KMS-11 (cell line): ENCODE data around the gene EFTUD2.
A peak's percentile ranks its signal among the peaks of the same experiment; 100 is the strongest.

ENCODE experiments used
- H2AFZ ChIP-seq: fragments of 200-600 bp; sonication (generic); 2 replicates; pipeline ENCODE4 v1.6.1; 2016; ENCODE audit warnings: antibody characterized with exemption, mixed run types, low read depth
- H3K27ac ChIP-seq: fragments of 200-600 bp; sonication (generic); 2 replicates; pipeline ENCODE4 v1.6.1; 2016; ENCODE audit warnings: mild to moderate bottlenecking, mixed run types
- H3K27me3 ChIP-seq: fragments of 200-600 bp; sonication (generic); 2 replicates; pipeline ENCODE4 v1.6.1; 2017; ENCODE audit warnings: mild to moderate bottlenecking, low read depth, mixed run types, moderate library complexity; ENCODE audit not compliant: insufficient read depth
- H3K36me3 ChIP-seq: fragments of 200-600 bp; sonication (generic); 2 replicates; pipeline ENCODE4 v1.6.1; 2017; ENCODE audit warnings: mild to moderate bottlenecking, mixed run types; ENCODE audit not compliant: insufficient read depth
- H3K4me1 ChIP-seq: fragments of 200-600 bp; sonication (generic); 2 replicates; pipeline ENCODE4 v1.6.1; 2016; ENCODE audit warnings: mild to moderate bottlenecking, low read depth, mixed run types; ENCODE audit not compliant: poor library complexity, severe bottlenecking
- H3K4me2 ChIP-seq: fragments of 200-600 bp; sonication (generic); 2 replicates; pipeline ENCODE4 v1.7.0; 2016; ENCODE audit warnings: mild to moderate bottlenecking, mixed run types
- H3K4me3 ChIP-seq: fragments of 200-600 bp; sonication (generic); IDR thresholded peaks from 2 replicates; pipeline ENCODE4 v1.6.1; 2017; ENCODE audit warnings: low read depth, low read length, mixed read lengths; ENCODE audit not compliant: insufficient read depth
- H3K79me2 ChIP-seq: fragments of 200-600 bp; sonication (generic); 2 replicates; pipeline ENCODE4 v1.6.1; 2016; ENCODE audit warnings: low read depth, mixed run types; ENCODE audit not compliant: insufficient read depth
- H3K9ac ChIP-seq: fragments of 200-600 bp; sonication (generic); 2 replicates; pipeline ENCODE4 v1.6.1; 2016; ENCODE audit warnings: mild to moderate bottlenecking, mixed run types
- H4K20me1 ChIP-seq: fragments of 200-600 bp; sonication (generic); 2 replicates; pipeline ENCODE4 v1.6.1; 2016; ENCODE audit warnings: mild to moderate bottlenecking, mixed run types; ENCODE audit not compliant: insufficient read depth
- CTCF ChIP-seq: fragments of 200-600 bp; sonication (generic); conservative IDR thresholded peaks from 2 replicates; pipeline ENCODE4 v1.6.1; 2017; ENCODE audit warnings: low read depth, mild to moderate bottlenecking, antibody characterized with exemption, low read length, moderate library complexity, mixed read lengths

Gene EFTUD2

DNA sequence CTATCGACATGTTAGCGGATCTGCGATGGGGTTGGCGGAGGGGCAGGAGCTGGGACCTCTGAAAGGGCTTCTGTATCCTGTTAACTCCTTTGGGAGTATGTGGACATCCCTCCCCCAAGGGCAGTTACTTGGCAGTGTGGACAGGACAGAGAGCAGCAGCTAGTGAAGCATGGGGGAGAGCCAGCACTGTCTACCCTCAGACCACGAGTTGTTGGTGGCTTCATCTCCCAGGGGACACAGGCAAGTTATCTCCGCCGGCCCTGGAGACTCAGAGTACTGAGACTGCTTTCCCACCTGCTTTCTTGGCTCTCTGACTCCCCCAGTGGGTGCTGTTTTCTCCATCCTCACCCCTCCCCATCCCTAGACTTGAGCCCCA is 21.3 kb upstream of the EFTUD2 start:
- H4K20me1 ChIP-seq, result no peaks in the 10 kb centered on the region
- no peak overlapping the region for H3K4me2 ChIP-seq
- H3K4me1 ChIP-seq, result peaks cover 9% of the 10 kb centered on the region
- H3K27ac ChIP-seq, result no peak overlapping the region
- TF ChIP-seq CTCF, result no peak
- no peak overlapping the region for H2AFZ ChIP-seq
- no peaks in the 10 kb centered on the region for H3K36me3 ChIP-seq
- no peak overlapping the region for H3K9ac ChIP-seq
- peaks cover 13% of the 10 kb centered on the region; the same call in 1 of the 2 replicates for H3K27me3 ChIP-seq
- no peak overlapping the region for H3K4me3 ChIP-seq
- no peaks in the 10 kb centered on the region for H3K79me2 ChIP-seq

GRCh38 chr17:44919885-44920564 is 20.8 kb upstream of the EFTUD2 start:
- Histone ChIP-seq H2AFZ (peak overlapping the region; percentile 21; the same call in 1 of the 2 replicates), H3K27ac (no peak overlapping the region), H3K36me3 (no peaks in the 10 kb centered on the region), H3K27me3 (peaks cover 16% of the 10 kb centered on the region; the same call in 1 of the 2 replicates), H4K20me1 (no peaks in the 10 kb centered on the region), H3K4me3 (no peak overlapping the region), H3K9ac (no peak overlapping the region), H3K79me2 (no peaks in the 10 kb centered on the region), H3K4me1 (peaks cover 9% of the 10 kb centered on the region), H3K4me2 (no peak overlapping the region)
- peak; percentile 66 for TF ChIP-seq CTCF

- TF ChIP-seq CTCF, result no peak
- H4K20me1 ChIP-seq, result no peaks in the 10 kb centered on the region
- no peaks in the 10 kb centered on the region for H3K36me3 ChIP-seq
- H3K4me1 ChIP-seq, result peaks cover 9% of the 10 kb centered on the region
- H3K27me3 ChIP-seq, result peaks cover 22% of the 10 kb centered on the region
- H2AFZ ChIP-seq, result peak overlapping the region; percentile 21; the same call in 1 of the 2 replicates
- no peak overlapping the region for H3K4me3 ChIP-seq
- H3K27ac ChIP-seq, result no peak overlapping the region
- H3K9ac ChIP-seq, result no peak overlapping the region
- H3K79me2 ChIP-seq, result no peaks in the 10 kb centered on the region
- H3K4me2 ChIP-seq, result no peak overlapping the region
These were observed 20.2 kb upstream of the EFTUD2 start for GRCh38 chr17:44919411-44919810.

GRCh38 chr17:44918006-44918405 is 18.8 kb upstream of the EFTUD2 start:
- no peak for TF ChIP-seq CTCF
- Histone ChIP-seq H3K9ac (no peak overlapping the region), H3K4me3 (no peak overlapping the region), H3K36me3 (no peaks in the 10 kb centered on the region), H2AFZ (no peak overlapping the region), H3K27me3 (peaks cover 35% of the 10 kb centered on the region), H3K4me2 (no peak overlapping the region), H3K27ac (no peak overlapping the region), H4K20me1 (no peaks in the 10 kb centered on the region), H3K4me1 (peaks cover 9% of the 10 kb centered on the region), H3K79me2 (no peaks in the 10 kb centered on the region)
